ENCODE data around the gene BCL11A.

BCL11A gene

DNA sequence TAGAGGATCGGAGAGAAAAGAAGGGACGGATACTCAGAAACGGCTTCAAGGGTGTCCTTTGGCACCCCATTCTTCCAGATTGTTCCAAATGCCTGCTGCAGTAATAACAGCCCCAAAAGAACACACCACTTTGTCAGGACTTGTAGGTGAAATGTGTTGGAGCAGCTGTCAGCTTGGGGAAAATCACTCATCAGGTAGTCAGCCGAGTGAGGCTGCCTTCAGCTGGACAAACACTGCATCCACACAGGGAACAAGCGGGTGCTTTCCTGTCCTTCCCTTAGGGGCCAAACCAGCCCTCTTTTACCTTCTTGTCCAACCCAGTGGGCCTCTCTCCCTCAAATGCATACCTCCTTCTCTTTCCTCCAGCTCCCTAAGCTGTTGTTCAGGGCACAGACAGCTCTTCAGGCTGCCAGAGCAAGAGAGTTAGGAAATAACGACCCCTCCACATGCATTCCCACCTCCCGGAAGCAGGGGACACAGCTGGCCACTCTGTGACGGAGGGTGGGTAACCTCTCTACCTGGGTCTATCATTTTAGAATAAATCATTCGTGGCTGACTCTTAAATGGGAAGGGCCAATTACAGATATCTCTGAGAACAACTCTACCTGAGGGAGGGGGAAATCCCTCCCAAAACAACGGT, 48.1 kb downstream of the BCL11A start:
- H3K36me3 ChIP-seq (ENCODE audit: control insufficient read depth, insufficient read depth, low read length), result peaks cover 20% of the 10 kb centered on the region
- no peak overlapping the region for H3K4me3 ChIP-seq (ENCODE audit: low read depth, low read length)
- no peaks in the 10 kb centered on the region for H3K27me3 ChIP-seq (ENCODE audit: control insufficient read depth, insufficient read depth, low read length)
- H3K9ac ChIP-seq (ENCODE audit: low read depth, low read length), result no peak overlapping the region
- H3K4me1 ChIP-seq (ENCODE audit: control insufficient read depth, insufficient read depth, low read length), result peaks cover 45% of the 10 kb centered on the region
- no peaks in the 10 kb centered on the region for H3K9me3 ChIP-seq (ENCODE audit: control insufficient read depth, insufficient read depth, low read length)
- H3K27ac ChIP-seq (ENCODE audit: low read depth, low read length), result no peak overlapping the region

DNA sequence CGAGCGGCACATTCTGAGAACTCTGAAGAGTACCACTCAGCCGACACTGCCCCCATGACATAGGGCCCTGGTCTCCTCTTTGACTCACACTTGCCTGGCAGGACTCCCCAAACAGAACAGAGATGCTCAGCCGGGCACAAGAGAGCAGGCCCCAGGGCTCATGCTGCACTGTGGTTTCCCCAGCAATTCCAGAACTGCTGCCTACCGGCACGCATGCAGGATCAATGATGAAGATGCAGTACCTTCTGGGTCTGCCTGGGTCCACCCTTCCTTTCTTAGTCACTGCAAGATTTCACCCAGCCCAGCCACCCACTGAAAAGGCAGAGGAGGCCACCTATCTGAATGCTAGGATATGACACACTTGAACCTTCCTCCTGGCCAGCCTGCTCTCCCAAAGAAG, 49.4 kb downstream of the BCL11A start:
- no peak overlapping the region for H3K9ac ChIP-seq (ENCODE audit: low read depth, low read length)
- H3K4me1 ChIP-seq (ENCODE audit: control insufficient read depth, insufficient read depth, low read length), result peaks cover 32% of the 10 kb centered on the region
- H3K27ac ChIP-seq (ENCODE audit: low read depth, low read length), result no peak overlapping the region
- H3K4me3 ChIP-seq (ENCODE audit: low read depth, low read length), result no peak overlapping the region
- H3K27me3 ChIP-seq (ENCODE audit: control insufficient read depth, insufficient read depth, low read length), result no peaks in the 10 kb centered on the region
- H3K9me3 ChIP-seq (ENCODE audit: control insufficient read depth, insufficient read depth, low read length), result no peaks in the 10 kb centered on the region
- peaks cover 20% of the 10 kb centered on the region for H3K36me3 ChIP-seq (ENCODE audit: control insufficient read depth, insufficient read depth, low read length)

DNA sequence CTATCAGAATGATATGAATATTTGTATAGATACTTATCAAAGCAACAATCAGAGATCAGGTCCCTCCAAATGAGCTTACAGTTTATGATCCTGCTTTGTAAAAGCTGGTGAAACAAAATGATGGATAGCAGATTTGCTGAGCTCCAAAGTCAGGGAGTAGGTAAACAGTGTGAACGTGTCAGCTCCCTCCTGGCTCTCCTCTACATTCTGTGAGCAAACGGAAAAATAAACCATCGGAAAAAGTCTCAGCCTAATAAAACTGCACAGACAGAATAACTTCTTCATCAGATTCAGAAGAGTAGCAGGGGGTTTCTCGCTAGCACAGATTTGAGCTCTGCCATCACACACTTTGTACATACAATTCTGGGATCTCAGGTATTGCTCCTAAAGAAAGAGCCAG, 51.3 kb downstream of the BCL11A start:
- Histone ChIP-seq H3K9me3 (ENCODE audit: control insufficient read depth, insufficient read depth, low read length) (no peaks in the 10 kb centered on the region), H3K27ac (ENCODE audit: low read depth, low read length) (no peak overlapping the region), H3K4me1 (ENCODE audit: control insufficient read depth, insufficient read depth, low read length) (peaks cover 24% of the 10 kb centered on the region), H3K4me3 (ENCODE audit: low read depth, low read length) (no peak overlapping the region), H3K36me3 (ENCODE audit: control insufficient read depth, insufficient read depth, low read length) (peaks cover 13% of the 10 kb centered on the region), H3K9ac (ENCODE audit: low read depth, low read length) (no peak overlapping the region), H3K27me3 (ENCODE audit: control insufficient read depth, insufficient read depth, low read length) (no peaks in the 10 kb centered on the region)

DNA sequence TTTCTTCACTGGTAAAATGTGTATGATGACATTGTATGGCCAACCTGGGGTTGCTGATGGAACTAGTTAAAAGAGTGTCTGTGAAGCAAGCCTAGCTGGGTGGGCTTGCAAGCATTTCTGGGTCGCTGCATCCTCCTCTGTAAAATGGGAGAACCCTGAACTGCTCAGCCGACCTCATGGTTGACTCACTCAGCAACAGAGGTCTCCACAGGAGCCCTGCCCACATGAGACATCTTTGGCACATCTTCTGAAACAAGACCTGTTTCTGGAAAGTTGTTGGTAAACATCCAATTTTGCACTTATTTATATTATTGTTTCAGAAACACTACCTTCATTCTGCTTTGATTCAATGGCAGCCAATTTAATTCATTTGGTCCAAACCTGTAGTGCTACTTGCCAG, 52.6 kb downstream of the BCL11A start:
- Histone ChIP-seq H3K4me1 (ENCODE audit: control insufficient read depth, insufficient read depth, low read length) (peaks cover 24% of the 10 kb centered on the region), H3K36me3 (ENCODE audit: control insufficient read depth, insufficient read depth, low read length) (peaks cover 13% of the 10 kb centered on the region), H3K27me3 (ENCODE audit: control insufficient read depth, insufficient read depth, low read length) (no peaks in the 10 kb centered on the region), H3K9me3 (ENCODE audit: control insufficient read depth, insufficient read depth, low read length) (no peaks in the 10 kb centered on the region), H3K4me3 (ENCODE audit: low read depth, low read length) (no peak overlapping the region), H3K27ac (ENCODE audit: low read depth, low read length) (no peak overlapping the region), H3K9ac (ENCODE audit: low read depth, low read length) (no peak overlapping the region)

DNA sequence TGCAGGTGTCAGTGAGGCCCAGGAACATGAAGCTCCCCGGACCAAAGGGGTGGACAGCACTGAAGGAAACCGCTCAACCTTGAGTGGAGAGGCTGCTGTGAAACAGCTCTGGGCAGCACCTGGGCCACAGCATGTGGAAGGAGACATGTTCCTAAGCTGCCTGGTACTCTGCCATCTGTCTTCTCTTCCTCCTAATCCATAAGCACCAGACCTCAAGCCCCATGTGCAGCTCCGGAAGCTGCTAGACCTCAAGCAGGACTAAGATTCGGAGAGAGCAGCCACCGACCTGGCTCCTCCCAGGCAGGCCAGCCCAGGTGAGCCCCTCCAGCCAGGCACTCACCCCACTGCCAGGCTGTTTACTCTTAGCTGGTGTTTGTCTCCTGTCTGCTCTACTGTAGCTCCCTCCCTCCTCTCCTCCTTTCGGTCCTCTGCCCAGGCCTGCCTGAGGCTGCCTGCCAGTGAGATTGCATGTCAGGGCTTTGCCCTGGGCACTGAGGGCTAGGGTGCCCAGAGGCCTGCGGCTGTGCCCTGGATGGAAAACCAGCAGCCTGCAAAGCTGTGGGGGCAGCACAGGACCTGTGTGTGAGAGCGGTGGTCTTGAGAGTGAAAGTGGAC, 53.7 kb downstream of the BCL11A start:
- H3K4me1 ChIP-seq (ENCODE audit: control insufficient read depth, insufficient read depth, low read length), result peaks cover 19% of the 10 kb centered on the region
- H3K9ac ChIP-seq (ENCODE audit: low read depth, low read length), result no peak overlapping the region
- no peak overlapping the region for H3K4me3 ChIP-seq (ENCODE audit: low read depth, low read length)
- no peaks in the 10 kb centered on the region for H3K27me3 ChIP-seq (ENCODE audit: control insufficient read depth, insufficient read depth, low read length)
- H3K9me3 ChIP-seq (ENCODE audit: control insufficient read depth, insufficient read depth, low read length), result no peaks in the 10 kb centered on the region
- H3K36me3 ChIP-seq (ENCODE audit: control insufficient read depth, insufficient read depth, low read length), result peaks cover 13% of the 10 kb centered on the region
- H3K27ac ChIP-seq (ENCODE audit: low read depth, low read length), result no peak overlapping the region

DNA sequence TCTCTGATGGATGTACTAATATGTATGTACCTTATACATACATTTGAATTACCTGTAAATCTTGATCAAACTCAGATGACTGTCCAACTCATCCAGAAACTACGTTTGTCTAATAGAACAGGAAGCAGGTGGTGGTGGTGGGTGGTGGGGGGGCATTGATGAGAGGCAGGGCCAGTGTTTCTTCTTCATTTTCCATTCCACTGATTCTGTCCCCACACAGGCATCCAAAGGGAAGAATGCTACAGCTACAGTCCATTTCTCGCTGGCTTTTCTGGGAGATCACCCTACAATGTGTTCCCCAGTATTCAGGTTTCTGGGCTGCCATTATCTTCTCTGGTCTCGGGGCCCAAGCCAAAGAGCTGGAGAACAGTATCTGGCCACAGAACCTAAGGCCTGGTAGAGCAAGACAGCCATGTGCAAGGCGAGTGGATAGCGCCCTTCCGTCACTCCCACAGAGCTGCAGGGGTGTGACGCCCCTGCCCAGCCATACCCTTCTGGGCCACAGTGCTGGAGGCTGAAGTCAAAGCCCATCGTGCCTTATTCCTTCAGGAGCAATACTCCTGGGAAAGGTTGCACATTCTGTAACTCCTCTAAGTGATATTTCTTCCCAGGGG, 54.5 kb downstream of the BCL11A start:
- H3K36me3 ChIP-seq (ENCODE audit: control insufficient read depth, insufficient read depth, low read length), result peaks cover 13% of the 10 kb centered on the region
- peaks cover 22% of the 10 kb centered on the region for H3K4me1 ChIP-seq (ENCODE audit: control insufficient read depth, insufficient read depth, low read length)
- no peaks in the 10 kb centered on the region for H3K9me3 ChIP-seq (ENCODE audit: control insufficient read depth, insufficient read depth, low read length)
- no peak overlapping the region for H3K27ac ChIP-seq (ENCODE audit: low read depth, low read length)
- H3K4me3 ChIP-seq (ENCODE audit: low read depth, low read length), result no peak overlapping the region
- no peak overlapping the region for H3K9ac ChIP-seq (ENCODE audit: low read depth, low read length)
- no peaks in the 10 kb centered on the region for H3K27me3 ChIP-seq (ENCODE audit: control insufficient read depth, insufficient read depth, low read length)

DNA sequence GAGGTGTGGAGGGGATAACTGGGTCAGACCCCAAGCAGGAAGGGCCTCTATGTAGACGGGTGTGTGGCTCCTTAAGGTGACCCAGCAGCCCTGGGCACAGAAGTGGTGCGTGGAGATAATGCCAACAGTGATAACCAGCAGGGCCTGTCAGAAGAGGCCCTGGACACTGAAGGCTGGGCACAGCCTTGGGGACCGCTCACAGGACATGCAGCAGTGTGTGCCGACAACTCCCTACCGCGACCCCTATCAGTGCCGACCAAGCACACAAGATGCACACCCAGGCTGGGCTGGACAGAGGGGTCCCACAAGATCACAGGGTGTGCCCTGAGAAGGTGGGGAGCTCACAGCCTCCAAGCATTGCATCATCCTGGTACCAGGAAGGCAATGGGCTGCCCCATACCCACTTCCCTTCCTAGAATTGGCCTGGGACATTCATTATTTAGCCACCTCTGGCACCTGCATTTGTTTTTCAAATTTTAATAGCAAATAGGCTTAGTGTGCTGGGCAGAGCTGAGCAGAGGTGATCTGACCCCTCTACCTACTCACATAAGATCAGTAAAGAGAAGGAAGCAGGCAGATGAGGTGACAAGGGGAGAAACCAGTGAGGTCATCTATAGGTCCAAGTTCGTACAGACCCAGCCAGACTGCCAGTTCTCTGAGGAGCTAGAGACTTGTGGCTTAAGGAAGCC, 55.2 kb downstream of the BCL11A start:
- H3K27me3 ChIP-seq (ENCODE audit: control insufficient read depth, insufficient read depth, low read length), result no peaks in the 10 kb centered on the region
- peaks cover 13% of the 10 kb centered on the region for H3K36me3 ChIP-seq (ENCODE audit: control insufficient read depth, insufficient read depth, low read length)
- H3K9ac ChIP-seq (ENCODE audit: low read depth, low read length), result no peak overlapping the region
- H3K4me3 ChIP-seq (ENCODE audit: low read depth, low read length), result no peak overlapping the region
- peaks cover 24% of the 10 kb centered on the region for H3K4me1 ChIP-seq (ENCODE audit: control insufficient read depth, insufficient read depth, low read length)
- H3K9me3 ChIP-seq (ENCODE audit: control insufficient read depth, insufficient read depth, low read length), result no peaks in the 10 kb centered on the region
- no peak overlapping the region for H3K27ac ChIP-seq (ENCODE audit: low read depth, low read length)

DNA sequence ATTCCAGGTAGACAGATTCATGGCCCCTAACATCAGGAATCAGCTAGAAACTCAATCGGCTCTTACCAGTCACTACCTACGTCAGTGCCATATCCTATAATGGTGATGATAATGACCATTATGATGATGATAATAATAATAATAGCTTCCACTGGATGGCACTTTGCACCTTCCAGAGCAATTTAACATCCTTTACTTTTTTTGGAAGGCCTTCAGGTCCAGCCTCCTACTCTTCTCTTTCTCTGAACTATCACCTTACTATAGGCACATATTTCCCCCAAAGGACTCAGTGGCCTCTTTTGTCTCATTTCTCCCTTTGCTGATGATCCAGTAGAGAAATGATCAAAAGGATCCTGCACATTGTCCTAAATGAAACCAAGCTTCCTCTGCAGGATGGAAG, 56.0 kb downstream of the BCL11A start:
- Histone ChIP-seq H3K4me3 (ENCODE audit: low read depth, low read length) (no peak overlapping the region), H3K4me1 (ENCODE audit: control insufficient read depth, insufficient read depth, low read length) (peaks cover 24% of the 10 kb centered on the region), H3K36me3 (ENCODE audit: control insufficient read depth, insufficient read depth, low read length) (peaks cover 13% of the 10 kb centered on the region), H3K27ac (ENCODE audit: low read depth, low read length) (no peak overlapping the region), H3K9ac (ENCODE audit: low read depth, low read length) (no peak overlapping the region), H3K9me3 (ENCODE audit: control insufficient read depth, insufficient read depth, low read length) (no peaks in the 10 kb centered on the region), H3K27me3 (ENCODE audit: control insufficient read depth, insufficient read depth, low read length) (no peaks in the 10 kb centered on the region)

DNA sequence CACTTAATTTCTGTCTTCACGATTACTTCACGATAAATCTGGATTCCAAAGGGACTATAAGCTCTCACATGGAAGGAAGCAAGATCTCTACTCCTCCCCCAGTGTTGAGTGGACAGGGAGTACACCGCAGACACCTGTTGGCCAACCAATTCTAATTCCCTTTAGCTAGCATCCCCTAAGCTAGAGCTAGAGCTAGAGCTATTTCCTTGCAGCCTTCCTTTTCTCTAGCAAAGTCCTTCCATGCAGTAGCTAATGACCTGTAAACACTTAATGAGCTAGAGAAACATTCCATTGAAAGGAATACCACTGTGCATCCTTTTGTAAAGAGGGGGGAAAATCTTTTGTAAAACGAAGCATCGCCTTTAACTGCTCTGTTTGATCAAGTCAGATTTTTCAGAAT, 56.5 kb downstream of the BCL11A start:
- H3K27me3 ChIP-seq (ENCODE audit: control insufficient read depth, insufficient read depth, low read length), result no peaks in the 10 kb centered on the region
- H3K4me3 ChIP-seq (ENCODE audit: low read depth, low read length), result no peak overlapping the region
- H3K9ac ChIP-seq (ENCODE audit: low read depth, low read length), result no peak overlapping the region
- no peak overlapping the region for H3K27ac ChIP-seq (ENCODE audit: low read depth, low read length)
- no peaks in the 10 kb centered on the region for H3K9me3 ChIP-seq (ENCODE audit: control insufficient read depth, insufficient read depth, low read length)
- peaks cover 24% of the 10 kb centered on the region for H3K4me1 ChIP-seq (ENCODE audit: control insufficient read depth, insufficient read depth, low read length)
- H3K36me3 ChIP-seq (ENCODE audit: control insufficient read depth, insufficient read depth, low read length), result peaks cover 12% of the 10 kb centered on the region

DNA sequence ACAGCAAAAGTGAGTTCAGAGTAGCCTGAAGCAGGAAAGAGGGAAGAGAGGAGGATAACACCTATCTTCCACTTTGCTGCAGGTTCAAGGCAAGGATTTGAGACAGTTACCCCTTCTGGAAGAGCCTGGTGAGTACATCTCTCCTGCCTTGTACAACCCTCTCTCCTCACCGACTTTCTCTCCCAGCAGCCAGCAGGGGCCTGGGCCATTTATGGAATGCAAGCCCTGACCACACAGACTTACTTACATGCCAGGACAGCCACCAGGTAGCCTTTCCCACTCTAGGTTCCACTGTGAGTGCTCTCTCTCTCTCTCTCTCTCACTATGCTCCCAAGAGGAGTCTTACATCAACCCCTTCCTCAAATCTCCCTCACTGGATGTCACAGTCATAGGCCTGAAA, 57.0 kb downstream of the BCL11A start:
- H3K9ac ChIP-seq (ENCODE audit: low read depth, low read length), result no peak overlapping the region
- H3K27ac ChIP-seq (ENCODE audit: low read depth, low read length), result no peak overlapping the region
- H3K4me1 ChIP-seq (ENCODE audit: control insufficient read depth, insufficient read depth, low read length), result peaks cover 24% of the 10 kb centered on the region
- H3K4me3 ChIP-seq (ENCODE audit: low read depth, low read length), result no peak overlapping the region
- H3K36me3 ChIP-seq (ENCODE audit: control insufficient read depth, insufficient read depth, low read length), result peaks cover 10% of the 10 kb centered on the region
- H3K27me3 ChIP-seq (ENCODE audit: control insufficient read depth, insufficient read depth, low read length), result no peaks in the 10 kb centered on the region
- H3K9me3 ChIP-seq (ENCODE audit: control insufficient read depth, insufficient read depth, low read length), result no peaks in the 10 kb centered on the region

DNA sequence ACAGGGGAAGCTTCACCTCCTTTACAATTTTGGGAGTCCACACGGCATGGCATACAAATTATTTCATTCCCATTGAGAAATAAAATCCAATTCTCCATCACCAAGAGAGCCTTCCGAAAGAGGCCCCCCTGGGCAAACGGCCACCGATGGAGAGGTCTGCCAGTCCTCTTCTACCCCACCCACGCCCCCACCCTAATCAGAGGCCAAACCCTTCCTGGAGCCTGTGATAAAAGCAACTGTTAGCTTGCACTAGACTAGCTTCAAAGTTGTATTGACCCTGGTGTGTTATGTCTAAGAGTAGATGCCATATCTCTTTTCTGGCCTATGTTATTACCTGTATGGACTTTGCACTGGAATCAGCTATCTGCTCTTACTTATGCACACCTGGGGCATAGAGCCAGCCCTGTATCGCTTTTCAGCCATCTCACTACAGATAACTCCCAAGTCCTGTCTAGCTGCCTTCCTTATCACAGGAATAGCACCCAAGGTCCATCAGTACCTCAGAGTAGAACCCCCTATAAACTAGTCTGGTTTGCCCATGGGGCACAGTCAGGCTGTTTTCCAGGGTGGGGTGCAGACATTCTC, 58.3 kb downstream of the BCL11A start:
- H3K9ac ChIP-seq (ENCODE audit: low read depth, low read length), result no peak overlapping the region
- no peak overlapping the region for H3K27ac ChIP-seq (ENCODE audit: low read depth, low read length)
- no peak overlapping the region for H3K4me3 ChIP-seq (ENCODE audit: low read depth, low read length)
- H3K4me1 ChIP-seq (ENCODE audit: control insufficient read depth, insufficient read depth, low read length), result peaks cover 31% of the 10 kb centered on the region
- no peaks in the 10 kb centered on the region for H3K27me3 ChIP-seq (ENCODE audit: control insufficient read depth, insufficient read depth, low read length)
- no peaks in the 10 kb centered on the region; the same call in 1 of the 2 replicates for H3K36me3 ChIP-seq (ENCODE audit: control insufficient read depth, insufficient read depth, low read length)
- H3K9me3 ChIP-seq (ENCODE audit: control insufficient read depth, insufficient read depth, low read length), result no peaks in the 10 kb centered on the region

Measured in HUES48 (cell line).